Muscle layer of duodenum (tissue), 2 donors: ENCODE measurements around the gene ACAD10.

Experiments
- H3K27ac ChIP-seq: one replicate; pipeline ENCODE4 v1.7.0; 2013; ENCODE audit warnings: mild to moderate bottlenecking, low read length
- H3K27me3 ChIP-seq: one replicate; pipeline ENCODE4 v1.7.0; 2013; ENCODE audit warnings: low read depth, mild to moderate bottlenecking, control low read depth, low read length
- H3K36me3 ChIP-seq, 2 donors: one replicate each; pipeline ENCODE4 v1.7.0; 2013; ENCODE audit warnings: low read length in 2 of 2, control low read depth in 1 of 2, mild to moderate bottlenecking in 1 of 2; ENCODE audit not compliant: insufficient read depth in 2 of 2, control insufficient read depth in 1 of 2
- H3K4me1 ChIP-seq, 2 donors: one replicate each; pipeline ENCODE4 v1.7.0; 2013; ENCODE audit warnings: low read length in 2 of 2, mild to moderate bottlenecking in 2 of 2, control low read depth in 1 of 2, moderate library complexity in 1 of 2; ENCODE audit not compliant: insufficient read depth in 2 of 2, control insufficient read depth in 1 of 2
- H3K4me3 ChIP-seq, 2 donors: one replicate each; pipeline ENCODE4 v1.7.0; 2013; ENCODE audit warnings: low read length in 2 of 2, low read depth in 1 of 2, mild to moderate bottlenecking in 1 of 2
- H3K9me3 ChIP-seq, 2 donors: one replicate each; pipeline ENCODE4 v1.7.0; 2013; ENCODE audit warnings: low read length in 2 of 2, control low read depth in 1 of 2, mild to moderate bottlenecking in 1 of 2; ENCODE audit not compliant: control insufficient read depth in 1 of 2
- donor health status: healthy.

ACAD10 gene

DNA sequence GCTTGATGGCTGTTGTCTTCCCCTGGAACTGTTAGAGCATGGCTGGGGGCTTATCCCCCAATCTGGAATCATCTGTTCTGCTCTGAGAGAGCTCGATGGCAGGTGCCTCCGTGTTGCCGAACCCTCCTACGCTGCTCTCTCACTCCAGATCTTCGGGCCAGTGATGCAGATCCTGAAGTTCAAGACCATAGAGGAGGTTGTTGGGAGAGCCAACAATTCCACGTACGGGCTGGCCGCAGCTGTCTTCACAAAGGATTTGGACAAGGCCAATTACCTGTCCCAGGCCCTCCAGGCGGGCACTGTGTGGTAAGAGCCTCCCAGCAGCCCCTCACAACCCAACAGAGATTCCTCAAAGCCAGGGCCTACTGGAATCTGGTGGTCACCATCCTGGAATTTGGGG, 113.9 kb downstream of the ACAD10 start:
- Histone ChIP-seq H3K9me3 (no peaks in the 10 kb centered on the region), H3K4me1 (no peaks in the 10 kb centered on the region), H3K4me3 (no peak overlapping the region), H3K27ac (no peak overlapping the region), H3K36me3 (peaks cover 28 to 71% of the 10 kb centered on the region in 2 donors), H3K27me3 (no peaks in the 10 kb centered on the region)

DNA sequence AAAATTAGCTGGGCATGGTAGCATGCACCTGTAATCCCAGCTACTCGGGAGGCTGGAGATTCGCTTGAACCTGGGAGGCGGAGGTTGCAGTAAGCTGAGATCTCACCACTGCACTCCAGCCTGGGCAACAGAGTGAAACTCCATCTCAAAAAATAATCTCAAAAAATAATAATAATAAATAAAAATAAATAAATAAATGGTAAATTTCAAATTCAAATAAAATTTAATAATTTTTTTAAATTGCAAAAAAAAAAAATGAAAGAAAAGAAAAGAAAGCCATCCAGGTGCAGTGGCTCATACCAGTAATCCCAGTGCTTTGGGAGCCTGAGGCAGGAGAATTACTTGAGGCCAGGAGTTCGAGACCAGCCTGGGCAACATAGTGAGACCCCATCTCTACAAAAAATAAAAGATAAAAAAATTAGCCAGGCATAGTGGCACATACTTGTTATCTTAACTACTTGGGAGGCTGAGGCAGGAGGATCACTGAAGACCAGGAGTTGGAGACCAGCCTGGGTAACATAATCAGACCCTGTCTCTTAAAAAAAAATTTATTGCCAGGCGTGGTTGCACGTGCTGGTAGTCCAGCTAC, 117.3 kb downstream of the ACAD10 start:
- H3K4me1 ChIP-seq, result no peaks in the 10 kb centered on the region
- peaks cover 18 to 72% of the 10 kb centered on the region in 2 donors for H3K36me3 ChIP-seq
- no peak overlapping the region for H3K27ac ChIP-seq
- H3K4me3 ChIP-seq, result no peak overlapping the region
- H3K27me3 ChIP-seq, result no peaks in the 10 kb centered on the region
- no peaks in the 10 kb centered on the region for H3K9me3 ChIP-seq

DNA sequence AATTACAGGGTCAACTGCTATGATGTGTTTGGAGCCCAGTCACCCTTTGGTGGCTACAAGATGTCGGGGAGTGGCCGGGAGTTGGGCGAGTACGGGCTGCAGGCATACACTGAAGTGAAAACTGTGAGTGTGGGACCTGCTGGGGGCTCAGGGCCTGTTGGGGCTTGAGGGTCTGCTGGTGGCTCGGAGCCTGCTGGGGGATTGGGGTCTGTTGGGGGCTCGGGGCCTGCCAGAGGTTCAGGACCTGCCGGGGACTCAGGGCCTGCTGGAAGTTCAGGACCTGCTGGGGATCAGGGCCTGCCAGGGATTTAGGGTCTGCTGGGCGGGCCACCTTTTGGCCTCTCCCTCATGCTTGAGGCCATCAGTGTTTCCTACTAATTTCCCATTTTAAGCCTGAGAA, 118.0 kb downstream of the ACAD10 start:
- H3K36me3 ChIP-seq, result peaks cover 18 to 71% of the 10 kb centered on the region in 2 donors
- H3K27ac ChIP-seq, result no peak overlapping the region
- H3K9me3 ChIP-seq, result no peaks in the 10 kb centered on the region
- H3K4me1 ChIP-seq, result no peaks in the 10 kb centered on the region
- H3K27me3 ChIP-seq, result no peaks in the 10 kb centered on the region
- H3K4me3 ChIP-seq, result no peak overlapping the region

DNA sequence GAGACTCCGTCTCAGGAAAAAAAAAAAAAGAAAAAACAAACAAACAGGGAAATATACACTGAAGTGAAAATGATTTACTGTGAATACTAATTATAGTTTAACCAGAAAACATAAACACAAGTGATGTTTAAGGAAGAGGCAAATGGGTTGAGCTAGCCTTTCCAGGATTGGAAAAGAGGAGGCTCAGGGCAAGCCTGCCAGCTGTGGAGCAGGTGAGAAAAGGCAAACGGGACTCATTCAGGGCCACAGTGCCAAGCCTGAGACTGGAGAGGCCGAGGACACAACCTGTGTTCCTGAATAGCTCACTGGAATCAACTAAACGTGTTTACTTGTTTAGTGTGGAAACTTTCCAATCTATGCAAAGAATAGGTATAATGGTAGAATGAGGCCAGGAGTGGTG, 120.5 kb downstream of the ACAD10 start:
- Histone ChIP-seq H3K9me3 (no peaks in the 10 kb centered on the region), H3K4me3 (no peak overlapping the region), H3K27ac (no peak overlapping the region), H3K4me1 (no peaks in the 10 kb centered on the region), H3K27me3 (no peaks in the 10 kb centered on the region), H3K36me3 (peaks cover 19 to 69% of the 10 kb centered on the region in 2 donors)
